Common myeloid progenitor, CD34-positive (primary cell): ENCODE data around the gene SLC7A6OS.
A peak's percentile ranks its signal among the peaks of the same experiment; 100 is the strongest.

Experiments used
- CTCF ChIA-PET: fragments of 350-600 bp; sonication (Branson Sonifier 250); formaldehyde crosslinking; loops from one replicate; lab custom pipeline; 2021; ENCODE audit warnings: antibody characterized with exemption; lab: Charles Lee
- POLR2A ChIA-PET: fragments of 350-600 bp; sonication (Branson Sonifier 250); formaldehyde crosslinking; loops from one replicate; lab custom pipeline; 2021; ENCODE audit warnings: antibody characterized with exemption; lab: Charles Lee
- DNase-seq, 3 donors: peaks; one replicate each; pipeline versions ENCODE4 v3.0.0 to v3.0.0-alpha.2; 2013
- H3K27ac ChIP-seq, 2 experiments: 1 replicate in 1 of 2; 2 replicates in 1 of 2; pipeline ENCODE4 v1.7.0; 2013; ENCODE audit warnings: inconsistent platforms in 2 of 2, low read length in 2 of 2, mild to moderate bottlenecking in 2 of 2, low read depth in 1 of 2, moderate library complexity in 1 of 2; ENCODE audit not compliant: severe bottlenecking in 2 of 2, insufficient read depth in 1 of 2, poor library complexity in 1 of 2
- H3K27me3 ChIP-seq, 5 experiments: replicated peaks in 2 of 5; 1 replicate in 3 of 5; 2 replicates in 2 of 5; pipeline versions ENCODE4 v1.6.1 to v1.7.0; 2013; ENCODE audit warnings: low read length in 4 of 5, mild to moderate bottlenecking in 2 of 5, moderate library complexity in 2 of 5, inconsistent platforms in 1 of 5; ENCODE audit not compliant: insufficient read depth in 5 of 5, control insufficient read depth in 4 of 5
- H3K36me3 ChIP-seq, 4 experiments: 1 replicate in 2 of 4; 2 replicates in 2 of 4; pipeline versions ENCODE4 v1.6.1 to v1.7.0; 2013; ENCODE audit warnings: low read length in 3 of 4, control low read depth in 1 of 4, mild to moderate bottlenecking in 1 of 4; ENCODE audit not compliant: control insufficient read depth in 4 of 4, insufficient read depth in 4 of 4
- H3K4me1 ChIP-seq, 4 experiments: 1 replicate in 3 of 4; 2 replicates in 1 of 4; pipeline versions ENCODE4 v1.6.1 to v1.7.1; 2013; ENCODE audit warnings: low read length in 3 of 4, mild to moderate bottlenecking in 3 of 4, control low read depth in 1 of 4, inconsistent platforms in 1 of 4, moderate library complexity in 1 of 4; ENCODE audit not compliant: control insufficient read depth in 4 of 4, insufficient read depth in 4 of 4; ENCODE audit errors: control extremely low read depth in 1 of 4
- H3K4me3 ChIP-seq, 7 experiments: 1 replicate in 4 of 7; 2 replicates in 3 of 7; pipeline versions ENCODE4 v1.5.1 to v1.7.0; 2013; ENCODE audit warnings: mild to moderate bottlenecking in 7 of 7, low read length in 6 of 7, moderate library complexity in 6 of 7, inconsistent platforms in 2 of 7, low read depth in 2 of 7, control low read depth in 1 of 7; ENCODE audit not compliant: insufficient read depth in 4 of 7, control insufficient read depth in 1 of 7; ENCODE audit errors: extremely low read depth in 1 of 7
- H3K9me3 ChIP-seq, 5 experiments: 1 replicate in 4 of 5; 2 replicates in 1 of 5; pipeline versions ENCODE4 v1.6.1 to v1.7.1; 2013; ENCODE audit warnings: low read length in 4 of 5, mild to moderate bottlenecking in 2 of 5, inconsistent platforms in 1 of 5, low read depth in 1 of 5, moderate library complexity in 1 of 5; ENCODE audit not compliant: control insufficient read depth in 4 of 5, insufficient read depth in 2 of 5; ENCODE audit errors: control extremely low read depth in 1 of 5
- WGBS: methylation state at CpG from one replicate; pipeline ENCODE4 v1.1.5; 2013; ENCODE audit not compliant: insufficient coverage; 5-methylcytosine and 5-hydroxymethylcytosine counted together

Gene SLC7A6OS

DNA sequence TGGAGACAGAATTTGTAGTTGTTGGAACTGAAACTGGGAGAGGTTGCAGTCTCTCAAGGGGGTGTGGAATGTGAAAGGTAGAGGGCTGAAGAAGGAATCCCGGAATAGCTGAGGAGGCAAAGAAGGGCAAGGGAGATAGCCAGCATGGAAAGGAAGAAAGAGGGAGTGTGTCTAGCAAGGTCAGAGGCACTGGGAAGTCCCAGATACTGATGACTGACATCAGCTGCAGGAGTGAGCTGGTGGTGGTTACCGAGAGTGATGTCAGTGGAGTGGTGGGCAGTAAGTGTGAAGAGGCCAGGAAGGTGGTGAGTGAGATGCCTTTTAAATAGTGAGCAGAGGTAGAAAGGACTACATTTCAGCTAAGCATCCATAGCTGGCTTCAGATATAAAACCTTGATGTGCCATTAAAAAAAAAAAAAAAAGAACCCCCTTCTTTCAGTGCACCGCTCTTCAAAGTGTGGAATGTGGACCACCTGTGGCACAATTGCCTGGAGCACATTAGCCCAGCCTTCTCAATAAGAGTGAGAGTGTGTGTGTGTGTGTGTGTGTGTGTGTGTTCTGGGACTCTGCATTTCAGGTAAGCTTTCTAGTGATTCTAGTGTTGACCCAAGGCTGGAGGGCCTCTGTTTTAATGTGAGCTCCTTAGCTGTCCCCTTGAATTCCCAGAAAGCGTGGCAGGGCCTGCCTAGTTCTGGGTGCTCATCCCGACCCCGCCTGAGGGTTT, 8.6 kb upstream of the SLC7A6OS start:
- H3K27ac ChIP-seq: no peak overlapping the region
- POLR2A ChIA-PET: no interaction called here

DNA sequence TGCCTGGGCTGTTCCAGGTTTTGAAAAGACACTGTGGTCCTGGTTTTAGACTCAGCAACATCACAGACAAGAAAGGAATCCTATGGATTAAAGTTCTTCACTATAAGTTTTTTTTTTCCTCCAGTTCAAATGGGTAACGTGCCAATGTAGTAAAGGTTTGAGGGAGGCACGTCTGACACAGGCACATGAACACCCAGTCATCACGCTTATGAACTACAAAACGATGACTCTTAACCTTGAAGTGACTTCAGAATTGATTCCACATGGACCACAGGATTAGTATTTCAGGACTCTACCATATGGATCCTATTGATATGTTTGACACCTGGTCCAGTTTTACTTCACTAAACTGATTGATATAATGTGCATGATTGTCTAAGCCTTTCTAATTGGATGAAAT, 2.4 kb upstream of the SLC7A6OS start:
- Histone ChIP-seq H3K4me1 (peaks cover 5 to 33% (median 26%) of the 10 kb centered on the region in 4 experiments), H3K27ac (no peak overlapping the region), H3K27me3 (no peaks in the 10 kb centered on the region), H3K9me3 (no peaks in the 10 kb centered on the region), H3K36me3 (peaks cover 8 to 40% (median 21%) of the 10 kb centered on the region in 4 experiments), H3K4me3 (no peak overlapping the region)
- CTCF ChIA-PET: interaction anchor here (0.9 to 1.2 kb wide), 3 partner anchors 13 to 53 kb away, joined by 3 to 4 read pairs (median 4); no protein-coding TSS in a partner anchor
- 98% methylated on average over 4 of the region's 4 CpGs for WGBS
- POLR2A ChIA-PET: no interaction called here
- DNase-seq: no peak

More for the DNA sequence above, 8.6 kb upstream of the SLC7A6OS start:
- no peaks in the 10 kb centered on the region for H3K27me3 ChIP-seq
- H3K36me3 ChIP-seq: peaks cover 11 to 61% (median 44%) of the 10 kb centered on the region in 4 experiments
- CTCF ChIA-PET: interaction anchor here (1.5 to 12.4 kb wide), 4 partner anchors 9 to 79 kb away, joined by 4 to 262 read pairs (median 8); partner anchors contain the start of gene SLC7A6
- WGBS: 94% methylated on average over 5 of the region's 6 CpGs
- no peak for DNase-seq
- no peak overlapping the region for H3K4me3 ChIP-seq
- H3K9me3 ChIP-seq: no peaks in the 10 kb centered on the region
- H3K4me1 ChIP-seq: no peaks in the 10 kb centered on the region

DNA sequence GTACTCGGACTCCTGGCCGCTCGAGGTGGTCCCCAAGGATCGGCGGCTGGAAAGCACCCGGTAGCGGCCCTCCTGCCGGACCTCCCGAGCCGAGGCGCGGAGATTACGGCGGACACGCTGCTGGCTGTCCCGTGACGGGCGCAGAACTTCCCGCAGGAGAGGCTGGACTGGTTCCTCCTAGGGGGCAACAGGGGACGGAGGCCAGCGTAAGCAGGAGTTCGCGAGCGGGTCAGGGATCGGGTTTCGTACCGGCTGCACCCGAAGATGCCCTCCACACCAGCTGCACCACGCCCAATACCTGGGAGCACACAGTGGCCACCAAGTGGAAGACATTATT, 341 bp downstream of the SLC7A6OS start:
- H3K9me3 ChIP-seq: no peaks in the 10 kb centered on the region
- no peaks in the 10 kb centered on the region for H3K27me3 ChIP-seq
- peak overlapping the region; percentile 64 to 85 for H3K27ac ChIP-seq
- H3K36me3 ChIP-seq: peaks cover 5 to 40% (median 17%) of the 10 kb centered on the region in 4 experiments
- POLR2A ChIA-PET: interaction anchor here (1.2 to 2.3 kb wide), 6 partner anchors 19 to 53 kb away, joined by 3 to 12 read pairs (median 4); partner anchors contain the start of gene SLC7A6
- H3K4me3 ChIP-seq: peak overlapping the region; percentile 77 to 99 (median 94)
- CTCF ChIA-PET: interaction anchor here (0.7 to 2.2 kb wide), 6 partner anchors 18 to 56 kb away, joined by 3 to 37 read pairs (median 6); partner anchors contain the start of gene SLC7A6
- DNase-seq: no peak
- H3K4me1 ChIP-seq: peaks cover 5 to 33% (median 26%) of the 10 kb centered on the region in 4 experiments
- 0% methylated on average over 29 of the region's 29 CpGs for WGBS

DNA sequence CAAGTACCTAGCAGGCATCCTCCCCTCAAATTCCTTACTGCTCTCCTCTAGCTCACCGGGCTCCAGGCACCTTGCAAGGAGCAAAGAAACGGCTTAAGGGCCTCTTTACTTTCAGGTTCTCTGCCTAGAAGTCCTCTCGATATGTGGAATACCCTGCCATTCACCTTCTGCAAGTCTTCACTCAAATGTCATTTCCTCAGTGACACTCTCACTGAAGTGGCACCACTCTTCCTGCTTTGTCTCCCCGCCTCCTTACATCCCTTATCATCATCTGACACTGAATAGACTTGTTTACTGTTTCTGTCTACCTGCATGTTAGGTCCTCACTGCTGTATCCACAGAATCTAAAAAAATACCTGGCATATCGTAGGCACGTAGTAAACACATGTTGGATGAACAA, 947 bp downstream of the SLC7A6OS start:
- H3K27me3 ChIP-seq: no peaks in the 10 kb centered on the region
- ChIA-PET POLR2A (no interaction called here), CTCF (interaction anchor here (1.1 to 6.7 kb wide), 2 partner anchors 10 to 48 kb away, joined by 5 to 34 read pairs; no protein-coding TSS in a partner anchor)
- H3K9me3 ChIP-seq: no peaks in the 10 kb centered on the region
- 46% methylated on average over 6 of the region's 6 CpGs for WGBS
- H3K36me3 ChIP-seq: peaks cover 6 to 41% (median 19%) of the 10 kb centered on the region in 4 experiments
- no peak for DNase-seq
- H3K27ac ChIP-seq: peak overlapping the region; percentile 64 to 85
- peak overlapping the region; percentile 77 to 99 (median 94) for H3K4me3 ChIP-seq
- H3K4me1 ChIP-seq: peaks cover 5 to 33% (median 26%) of the 10 kb centered on the region in 4 experiments

DNA sequence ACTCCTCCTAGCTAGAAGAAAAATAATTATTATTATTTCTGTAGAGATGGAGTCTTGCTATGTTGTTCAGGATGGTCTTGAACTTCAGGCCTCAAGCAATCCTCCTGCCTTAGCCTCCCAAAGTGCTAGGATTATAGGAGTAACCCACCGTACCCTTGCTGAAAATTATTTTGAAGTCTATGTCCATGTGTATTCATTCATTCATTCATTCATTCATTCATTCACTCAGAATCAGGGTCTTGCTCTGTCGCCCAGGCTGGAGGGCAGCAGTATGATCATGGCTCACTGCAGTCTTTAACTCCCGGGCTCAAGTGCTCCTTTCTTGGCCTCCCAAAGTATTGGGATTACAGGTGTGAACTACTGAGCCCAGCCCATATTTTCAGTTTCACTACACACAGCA, 4.1 kb downstream of the SLC7A6OS start:
- ChIA-PET CTCF (interaction anchor here (1.3 to 6.7 kb wide), 2 partner anchors 22 to 45 kb away, joined by 5 to 34 read pairs; no protein-coding TSS in a partner anchor), POLR2A (no interaction called here)
- no peak for DNase-seq
- H3K9me3 ChIP-seq: no peaks in the 10 kb centered on the region
- H3K4me3 ChIP-seq: no peak overlapping the region
- no peaks in the 10 kb centered on the region for H3K27me3 ChIP-seq
- H3K36me3 ChIP-seq: peaks cover 19 to 57% (median 37%) of the 10 kb centered on the region in 4 experiments
- no peak overlapping the region for H3K27ac ChIP-seq
- H3K4me1 ChIP-seq: peaks cover 2 to 24% (median 20%) of the 10 kb centered on the region in 4 experiments
- WGBS: 92% methylated on average over 2 of the region's 3 CpGs

DNA sequence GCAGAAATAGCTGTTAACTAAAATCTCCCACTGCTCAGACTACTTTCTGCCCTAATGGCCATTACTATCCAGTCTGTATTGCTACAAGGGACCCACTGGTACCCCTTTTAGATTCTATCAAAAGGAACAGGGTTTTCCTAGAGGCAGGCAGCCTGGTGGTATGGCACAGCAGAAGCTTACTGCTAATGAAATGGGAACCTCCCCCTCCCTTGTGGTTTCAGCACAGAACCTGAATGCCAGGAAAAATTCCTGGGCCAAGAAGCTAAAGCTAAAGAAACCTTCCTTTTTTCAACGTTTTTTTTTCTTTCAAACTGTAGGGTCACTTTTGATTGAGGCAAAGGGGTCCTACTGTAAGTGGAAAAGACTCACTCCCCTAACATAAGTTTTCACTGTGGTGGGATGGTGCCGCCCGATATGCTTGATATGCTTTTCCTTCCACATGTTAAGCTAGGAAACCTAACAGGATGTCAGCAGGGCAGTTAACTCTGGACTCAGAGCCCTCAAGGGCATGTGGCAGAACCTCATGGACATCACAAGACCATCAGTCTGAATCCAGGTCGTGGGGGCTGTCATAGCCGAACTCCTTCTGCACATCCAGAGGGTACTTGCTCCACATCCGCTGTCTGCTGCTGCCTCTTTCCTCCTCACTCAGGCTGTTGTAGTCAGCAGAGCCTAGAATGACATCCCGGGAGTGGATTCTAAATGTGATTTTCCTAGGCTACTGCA, 9.8 kb downstream of the SLC7A6OS start:
- Histone ChIP-seq H3K4me3 (no peak overlapping the region), H3K4me1 (peaks cover 0 to 20% (median 1%) of the 10 kb centered on the region in 4 experiments), H3K27ac (no peak overlapping the region), H3K36me3 (peaks cover 23 to 95% (median 72%) of the 10 kb centered on the region in 4 experiments), H3K9me3 (no peaks in the 10 kb centered on the region), H3K27me3 (no peaks in the 10 kb centered on the region)
- POLR2A ChIA-PET: interaction anchor here (0.6 to 1.2 kb wide), 2 partner anchors 43 to 878 kb away, joined by 3 to 5 read pairs; no protein-coding TSS in a partner anchor
- CTCF ChIA-PET: interaction anchor here (0.8 to 2.6 kb wide), 11 partner anchors 8 to 56 kb away, joined by 3 to 13 read pairs (median 3); partner anchors contain the start of genes PLA2G15 and SLC7A6
- WGBS: 87% methylated on average over 7 of the region's 7 CpGs
- no peak for DNase-seq
